K562 (cell line): ENCODE measurements around the gene GPR12. TPM values are rescaled to one million over a fixed set of nuclear protein-coding genes. Genes with fewer than 3 reads are reported as not detected.

ENCODE experiments used
- ATAC-seq: fragments of 200-7000 bp; cut with Tn5 transposase; 3 replicates; pipeline ENCODE4 v1.9.1; 2020; ENCODE audit warnings: moderate library complexity
- BruUV-seq: library from RNA; stranded (reverse); fragments of 400-500 nt; replicated peaks from 2 replicates; lab custom pipeline; 2021; lab: Mats Ljungman, UMichigan
- CTCF ChIA-PET: fragments of 300-600 bp; formaldehyde crosslinking; extraction: SDS; loops from one replicate; lab custom pipeline; 2021; ENCODE audit warnings: low intra/inter-chr PET ratio; lab: Yijun Ruan, JAX
- POLR2A ChIA-PET: fragments of 300-600, 350-650 bp; sonication (Branson Sonifier 250); formaldehyde crosslinking; extraction: SDS; loops from one replicate; lab custom pipeline; 2021; ENCODE audit warnings: antibody characterized with exemption, inconsistent platforms; lab: Yijun Ruan, JAX
- DNase-seq, 4 experiments: peaks; one replicate each; pipeline versions ENCODE4 v3.0.0 to v3.0.0-alpha.2; 2011 to 2018; ENCODE audit warnings: low spot score in 3 of 4, mixed read lengths in 3 of 4; ENCODE audit errors: extremely low read depth in 1 of 4
- FAIRE-seq: peaks from 2 replicates; lab custom pipeline; 2011; peaks lifted over from hg19 to GRCh38; lab: Jason Lieb, UNC
- H2AFZ ChIP-seq: 2 replicates; pipeline ENCODE4 v1.6.0; 2011; ENCODE audit warnings: low read depth, low read length, control low read depth, inconsistent platforms
- H3K27ac ChIP-seq: fragments of 200-600 bp; 3 replicates; pipeline ENCODE4 v1.8.0; 2011; ENCODE audit warnings: low read depth, mild to moderate bottlenecking, control low read depth, inconsistent platforms, low read length, moderate library complexity, mixed read lengths; ENCODE audit errors: extremely low read depth
- H3K27me3 ChIP-seq, 2 experiments: fragments of 300-600 bp in 1 of 2; 2 replicates in 1 of 2; 3 replicates in 1 of 2; pipeline versions ENCODE4 v1.6.0 to v1.8.0; 2011; ENCODE audit warnings: inconsistent platforms in 2 of 2, low read length in 2 of 2, mild to moderate bottlenecking in 1 of 2, mixed read lengths in 1 of 2, moderate library complexity in 1 of 2; ENCODE audit not compliant: control insufficient read depth in 2 of 2, insufficient read depth in 2 of 2
- H3K36me3 ChIP-seq: fragments of 300-600 bp; 3 replicates; pipeline ENCODE4 v1.8.0; 2011; ENCODE audit warnings: mild to moderate bottlenecking, low read length, inconsistent platforms; ENCODE audit not compliant: control insufficient read depth, insufficient read depth
- H3K4me1 ChIP-seq, 2 experiments: fragments of 200-600 bp in 1 of 2; replicated peaks in 1 of 2; 2 replicates in 1 of 2; 3 replicates in 1 of 2; pipeline versions ENCODE4 v1.5.1 to v1.8.0; 2011; ENCODE audit warnings: inconsistent platforms in 2 of 2, low read length in 2 of 2, mild to moderate bottlenecking in 1 of 2, mixed read lengths in 1 of 2, moderate library complexity in 1 of 2; ENCODE audit not compliant: control insufficient read depth in 2 of 2, insufficient read depth in 2 of 2
- H3K4me2 ChIP-seq: 2 replicates; pipeline ENCODE4 v1.6.1; 2011; ENCODE audit warnings: low read length, control low read depth, inconsistent platforms, mixed read lengths; ENCODE audit not compliant: insufficient read depth
- H3K4me3 ChIP-seq: fragments of 200-600 bp; sonication (generic), shearing (Covaris generic); 2 replicates; pipeline ENCODE4 v1.5.1; 2016; ENCODE audit warnings: control low read depth, inconsistent platforms
- H3K79me2 ChIP-seq: fragments of 200-600 bp; 3 replicates; pipeline ENCODE4 v1.8.0; 2011; ENCODE audit warnings: low read length, inconsistent platforms; ENCODE audit not compliant: control insufficient read depth, insufficient read depth
- H3K9ac ChIP-seq, 2 experiments: 2 replicates each; pipeline versions ENCODE4 v1.6.0 to v1.6.1; 2011; ENCODE audit warnings: low read depth in 2 of 2, low read length in 2 of 2, control low read depth in 1 of 2, inconsistent platforms in 1 of 2, mild to moderate bottlenecking in 1 of 2, mixed read lengths in 1 of 2; ENCODE audit not compliant: insufficient read depth in 1 of 2
- H3K9me1 ChIP-seq: one replicate; pipeline ENCODE4 v1.6.0; 2011; ENCODE audit warnings: inconsistent platforms, mild to moderate bottlenecking, low read length, moderate library complexity; ENCODE audit not compliant: control insufficient read depth, insufficient read depth
- H3K9me3 ChIP-seq: replicated peaks from 2 replicates; pipeline ENCODE4 v1.5.1; 2011; ENCODE audit warnings: low read depth, low read length, inconsistent platforms; ENCODE audit not compliant: control insufficient read depth, insufficient read depth
- H4K20me1 ChIP-seq: replicated peaks from 2 replicates; pipeline ENCODE4 v1.6.1; 2011; ENCODE audit warnings: low read length, inconsistent platforms, mixed read lengths; ENCODE audit not compliant: control insufficient read depth, insufficient read depth
- EWSR1 ChIP-seq: fragments of 450-650 bp; IDR thresholded peaks from 2 replicates; pipeline ENCODE4 v1.6.1; 2018; ENCODE audit warnings: borderline replicate concordance, mild to moderate bottlenecking, low read depth, moderate library complexity; ENCODE audit not compliant: partially characterized antibody
- MCM7 ChIP-seq, 2 experiments: fragments of 450-650 bp; IDR thresholded peaks; 2 replicates each; pipeline ENCODE4 v1.6.1; 2016 to 2018
- POLR2B ChIP-seq: fragments of 450-650 bp; IDR thresholded peaks from 2 replicates; pipeline ENCODE4 v1.6.1; 2018; ENCODE audit warnings: low read depth; ENCODE audit not compliant: partially characterized antibody
- SMARCA5 ChIP-seq: fragments of 450-650 bp; IDR thresholded peaks from 2 replicates; pipeline ENCODE4 v1.6.1; 2016
- SP1 ChIP-seq: sonication (generic); formaldehyde crosslinking; IDR thresholded peaks from 2 replicates; pipeline ENCODE4 v1.8.1; 2022; ENCODE audit warnings: mild to moderate bottlenecking, missing genetic modification reagents
- SREBF1 ChIP-seq: fragments of 150-350 bp; IDR thresholded peaks from 2 replicates; pipeline ENCODE4 v1.6.1; 2014; ENCODE audit warnings: antibody characterized with exemption, low read depth, low read length, borderline replicate concordance
- ZFP30 ChIP-seq: fragments of 250-450 bp; sonication (Bioruptor Pico); IDR thresholded peaks from 2 replicates; pipeline ENCODE4 v1.8.0; 2022; ENCODE audit warnings: moderate library complexity, mild to moderate bottlenecking, inconsistent platforms, borderline replicate concordance
- ZNF511 ChIP-seq: sonication (generic); formaldehyde crosslinking; IDR thresholded peaks from 2 replicates; pipeline ENCODE4 v1.8.0; 2022; ENCODE audit warnings: mild to moderate bottlenecking, missing genetic modification reagents
- whole genome bisulfite sequencing: fragments of 100-300 bp; shearing (Covaris generic); methylation state at CpG from one replicate; pipeline ENCODE4 v1.1.6; 2016; ENCODE audit warnings: low coverage, mixed read lengths; ENCODE audit not compliant: insufficient coverage; ENCODE audit errors: missing lambda C conversion rate; 5-methylcytosine and 5-hydroxymethylcytosine counted together
- in situ Hi-C: fragments of 300-500 bp; cut with MboI; formaldehyde crosslinking; loops from 4 replicates; pipeline ENCODE4 v1.15.0; 2018; ENCODE audit warnings: inconsistent platforms, mixed read lengths
- intact Hi-C: fragments of 100-400 bp; cut with micrococcal nuclease; formaldehyde crosslinking; loops from 2 replicates; pipeline ENCODE4 v1.14.2; 2022
- polyA plus RNA-seq, 8 experiments: library from polyadenylated mRNA; depleted of rRNA in 4 of 8; stranded (reverse) in 5 of 8; unstranded in 3 of 8; fragments of >200 nt; fragmentation: Nextera tagmentation in 2 of 8; fragmentation: Illumina TruSeq in 1 of 8; extraction: Ambion mirVana in 2 of 8; extraction: Trizol in 1 of 8; gene quantifications; 2 replicates each; pipeline versions ENCODE4 v1.2.1 to v1.2.3, GENCODE V29; 2011 to 2014; ENCODE audit warnings: inconsistent platforms in 1 of 8, missing spikeins in 1 of 8
- total RNA-seq, 7 experiments: library from RNA; depleted of rRNA in 6 of 7; stranded (reverse); fragments of >200 nt in 6 of 7; fragmentation: Illumina TruSeq in 2 of 7; extraction: Trizol in 2 of 7; gene quantifications; 2 replicates each; pipeline versions ENCODE4 v1.2.1 to v1.2.3, GENCODE V29; 2011 to 2021; ENCODE audit warnings: low replicate concordance in 1 of 7
- TF ChIP-seq, protein P1 (sequence below), 2 experiments: fragments of 450-650 bp; IDR thresholded peaks; 2 replicates each; pipeline ENCODE4 v1.6.1; 2016
- TF ChIP-seq, protein P2 (sequence below): fragments of 450-650 bp; formaldehyde crosslinking; IDR thresholded peaks from 2 replicates; pipeline ENCODE4 v1.4.0; 2020; ENCODE audit warnings: mild to moderate bottlenecking

Gene GPR12
- total and polyA plus RNA-seq, 9 of the 15 experiments (the other 6 are each of a cell fraction or from before 2014, with no cell fraction given): not detected

- Histone ChIP-seq H3K27me3 (peaks cover 2 to 18% of the 10 kb centered on the region in 2 experiments; a peak in 4 of 5 replicates), H3K9me1 (no peaks in the 10 kb centered on the region), H3K79me2 (no peaks in the 10 kb centered on the region), H3K4me2 (no peak overlapping the region), H3K4me3 (no peak overlapping the region), H3K9me3 (no peaks in the 10 kb centered on the region), H2AFZ (no peak overlapping the region), H3K4me1 (no peaks in the 10 kb centered on the region; a peak in 1 of 5 replicates), H3K36me3 (no peaks in the 10 kb centered on the region), H3K9ac (no peak overlapping the region), H4K20me1 (no peaks in the 10 kb centered on the region), H3K27ac (no peak overlapping the region)
- 0% methylated on average over 3 of the region's 3 CpGs for WGBS
- ATAC-seq: no peak
- intact Hi-C loops (no loop called here), in situ Hi-C loops (no loop called here)
- no TSS peak for BruUV-seq
- no peak for DNase-seq
- ChIA-PET CTCF (no interaction called here), POLR2A (no interaction called here)
- FAIRE-seq: no peak
- TF ChIP-seq ZFP30 (CRISPR knock-in tag): no peak
These were observed 3.6 kb downstream of the GPR12 start for GRCh38 chr13:26756961-26757360.

- FAIRE-seq (no peak), DNase-seq (no peak), ATAC-seq (no peak)
- no peaks in the 10 kb centered on the region for H3K9me3 ChIP-seq
- no peaks in the 10 kb centered on the region for H4K20me1 ChIP-seq
- 0% methylated on average over 2 of the region's 2 CpGs for WGBS
- no peak overlapping the region for H3K4me3 ChIP-seq
- H3K4me2 ChIP-seq: no peak overlapping the region
- POLR2A ChIA-PET: no interaction called here
- H3K27me3 ChIP-seq: no peaks in the 10 kb centered on the region
- no peak overlapping the region for H3K9ac ChIP-seq
- CTCF ChIA-PET: no interaction called here
- no peaks in the 10 kb centered on the region for H3K9me1 ChIP-seq
- intact Hi-C loops: no loop called here
- no TSS peak for BruUV-seq
- H3K79me2 ChIP-seq: no peaks in the 10 kb centered on the region
- in situ Hi-C loops: no loop called here
- H3K27ac ChIP-seq: no peak overlapping the region
- no peaks in the 10 kb centered on the region for H3K4me1 ChIP-seq
- no peak overlapping the region for H2AFZ ChIP-seq
- no peaks in the 10 kb centered on the region for H3K36me3 ChIP-seq
- TF ChIP-seq, protein P1, sequence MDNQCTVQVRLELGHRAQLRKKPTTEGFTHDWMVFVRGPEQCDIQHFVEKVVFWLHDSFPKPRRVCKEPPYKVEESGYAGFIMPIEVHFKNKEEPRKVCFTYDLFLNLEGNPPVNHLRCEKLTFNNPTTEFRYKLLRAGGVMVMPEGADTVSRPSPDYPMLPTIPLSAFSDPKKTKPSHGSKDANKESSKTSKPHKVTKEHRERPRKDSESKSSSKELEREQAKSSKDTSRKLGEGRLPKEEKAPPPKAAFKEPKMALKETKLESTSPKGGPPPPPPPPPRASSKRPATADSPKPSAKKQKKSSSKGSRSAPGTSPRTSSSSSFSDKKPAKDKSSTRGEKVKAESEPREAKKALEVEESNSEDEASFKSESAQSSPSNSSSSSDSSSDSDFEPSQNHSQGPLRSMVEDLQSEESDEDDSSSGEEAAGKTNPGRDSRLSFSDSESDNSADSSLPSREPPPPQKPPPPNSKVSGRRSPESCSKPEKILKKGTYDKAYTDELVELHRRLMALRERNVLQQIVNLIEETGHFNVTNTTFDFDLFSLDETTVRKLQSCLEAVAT (IDR thresholded peaks at IDR 0.05): no peak
- no peak for TF ChIP-seq SMARCA5
- TF ChIP-seq SREBF1: no peak
- no peak for TF ChIP-seq SP1 (CRISPR knock-in tag)
- no peak for TF ChIP-seq MCM7 (IDR thresholded peaks at IDR 0.05)
- TF ChIP-seq, protein P2, sequence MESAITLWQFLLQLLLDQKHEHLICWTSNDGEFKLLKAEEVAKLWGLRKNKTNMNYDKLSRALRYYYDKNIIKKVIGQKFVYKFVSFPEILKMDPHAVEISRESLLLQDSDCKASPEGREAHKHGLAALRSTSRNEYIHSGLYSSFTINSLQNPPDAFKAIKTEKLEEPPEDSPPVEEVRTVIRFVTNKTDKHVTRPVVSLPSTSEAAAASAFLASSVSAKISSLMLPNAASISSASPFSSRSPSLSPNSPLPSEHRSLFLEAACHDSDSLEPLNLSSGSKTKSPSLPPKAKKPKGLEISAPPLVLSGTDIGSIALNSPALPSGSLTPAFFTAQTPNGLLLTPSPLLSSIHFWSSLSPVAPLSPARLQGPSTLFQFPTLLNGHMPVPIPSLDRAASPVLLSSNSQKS (CRISPR knock-in tag): no peak
- TF ChIP-seq EWSR1: no peak
- TF ChIP-seq ZNF511 (CRISPR knock-in tag): no peak
- TF ChIP-seq POLR2B: no peak
These were observed 7.9 kb downstream of the GPR12 start for GRCh38 chr13:26752671-26753070.
